Measurements from ENCODE around the gene SPINT2. TPM values are rescaled to one million over a fixed set of nuclear protein-coding genes. Genes with fewer than 3 reads are reported as not detected.

SPINT2 gene
- total and polyA plus RNA-seq, 2 of the 13 experiments (the other 11 are each of a cell fraction or from before 2014, with no cell fraction given), result 0.31 to 0.77 TPM

- no TSS peak for BruUV-seq (replicated peaks)
- H3K36me3 ChIP-seq (replicated peaks in 1 of 2; ENCODE audit: control insufficient read depth in 1 of 2, insufficient read depth in 2 of 2, low read length in 2 of 2), result no peaks in the 10 kb centered on the region
- ChIA-PET CTCF (ENCODE audit: low intra/inter-chr PET ratio, low total read pairs) (interaction anchor here (1.3 kb wide), 1 partner anchor 82 kb away, joined by 4 read pairs; no protein-coding TSS in a partner anchor), POLR2A (no interaction called here)
- H3K4me2 ChIP-seq (ENCODE audit: low read depth, low read length), result peak within 1 kb of the TSS; percentile 92
- H3K79me2 ChIP-seq (ENCODE audit: insufficient read depth, low read length), result no peaks in the 10 kb centered on the region
- H3K4me1 ChIP-seq (ENCODE audit: insufficient read depth, low read length), result peaks cover 17% of the 10 kb centered on the region
- H3K9ac ChIP-seq (ENCODE audit: insufficient read depth, low read depth, low read length), result peak within 1 kb of the TSS; percentile 31
- peak; percentile 96 for ATAC-seq
- intact Hi-C loops (cut with micrococcal nuclease; ENCODE audit: unreplicated experiment), result loop anchor here (2.0 kb wide), 1 partner anchor 325 kb away; no protein-coding TSS in a partner anchor
- peak within 1 kb of the TSS; percentile 62 to 86 (median 75) for H3K4me3 ChIP-seq (replicated peaks in 1 of 3; ENCODE audit: insufficient read depth in 1 of 3, low read depth in 2 of 3, low read length in 3 of 3)
- FAIRE-seq, result peak; percentile 49
- peaks cover 7 to 22% of the 10 kb centered on the region in 2 experiments; a peak in 4 of 5 replicates for H3K27me3 ChIP-seq (ENCODE audit: control insufficient read depth in 1 of 2, insufficient read depth in 2 of 2, low read length in 2 of 2)
- 1% methylated on average over 22 of the region's 61 CpGs for WGBS (ENCODE audit: low lambda C conversion rate)
- H3K9me3 ChIP-seq (ENCODE audit: low read length), result no peaks in the 10 kb centered on the region
- H4K20me1 ChIP-seq (ENCODE audit: insufficient read depth, low read length), result no peaks in the 10 kb centered on the region
- in situ Hi-C loops (cut with HindIII; ENCODE audit: extremely low pct_ligation_motif_present, low pct_unique_long_range_greater_than_20kb), result no loop called here
- peak; percentile 78 for DNase-seq (ENCODE audit: low spot score)
- H3K27ac ChIP-seq (ENCODE audit: extremely low read length, insufficient read depth, low read length), result no peak within 1 kb of the TSS
- no peak within 1 kb of the TSS for H2AFZ ChIP-seq (ENCODE audit: low read length)
- peak; percentile 32; the same call in 1 of the 2 replicates for TF ChIP-seq ZBTB25 (CRISPR knock-in tag; IDR thresholded peaks at IDR 0.05)
- TF ChIP-seq ZNF407 (CRISPR knock-in tag; IDR thresholded peaks at IDR 0.05; ENCODE audit: not compliant biosample characterization), result no peak
- TF ChIP-seq ZFP36L1 (CRISPR knock-in tag; IDR thresholded peaks at IDR 0.05), result no peak
- no peak for TF ChIP-seq MEF2D (CRISPR knock-in tag; IDR thresholded peaks at IDR 0.05)
- no peak for TF ChIP-seq ZNF431 (CRISPR knock-in tag; IDR thresholded peaks at IDR 0.05; ENCODE audit: borderline replicate concordance, low read depth)
- TF ChIP-seq, protein P1, sequence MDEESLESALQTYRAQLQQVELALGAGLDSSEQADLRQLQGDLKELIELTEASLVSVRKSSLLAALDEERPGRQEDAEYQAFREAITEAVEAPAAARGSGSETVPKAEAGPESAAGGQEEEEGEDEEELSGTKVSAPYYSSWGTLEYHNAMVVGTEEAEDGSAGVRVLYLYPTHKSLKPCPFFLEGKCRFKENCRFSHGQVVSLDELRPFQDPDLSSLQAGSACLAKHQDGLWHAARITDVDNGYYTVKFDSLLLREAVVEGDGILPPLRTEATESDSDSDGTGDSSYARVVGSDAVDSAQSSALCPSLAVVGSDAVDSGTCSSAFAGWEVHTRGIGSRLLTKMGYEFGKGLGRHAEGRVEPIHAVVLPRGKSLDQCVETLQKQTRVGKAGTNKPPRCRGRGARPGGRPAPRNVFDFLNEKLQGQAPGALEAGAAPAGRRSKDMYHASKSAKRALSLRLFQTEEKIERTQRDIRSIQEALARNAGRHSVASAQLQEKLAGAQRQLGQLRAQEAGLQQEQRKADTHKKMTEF (CRISPR knock-in tag; IDR thresholded peaks at IDR 0.05), result peak; percentile 70; the same call in 1 of the 2 replicates
- TF ChIP-seq FOXA3 (CRISPR knock-in tag; IDR thresholded peaks at IDR 0.05), result peak; percentile 31; the same call in 1 of the 2 replicates
- TF ChIP-seq, protein P2, sequence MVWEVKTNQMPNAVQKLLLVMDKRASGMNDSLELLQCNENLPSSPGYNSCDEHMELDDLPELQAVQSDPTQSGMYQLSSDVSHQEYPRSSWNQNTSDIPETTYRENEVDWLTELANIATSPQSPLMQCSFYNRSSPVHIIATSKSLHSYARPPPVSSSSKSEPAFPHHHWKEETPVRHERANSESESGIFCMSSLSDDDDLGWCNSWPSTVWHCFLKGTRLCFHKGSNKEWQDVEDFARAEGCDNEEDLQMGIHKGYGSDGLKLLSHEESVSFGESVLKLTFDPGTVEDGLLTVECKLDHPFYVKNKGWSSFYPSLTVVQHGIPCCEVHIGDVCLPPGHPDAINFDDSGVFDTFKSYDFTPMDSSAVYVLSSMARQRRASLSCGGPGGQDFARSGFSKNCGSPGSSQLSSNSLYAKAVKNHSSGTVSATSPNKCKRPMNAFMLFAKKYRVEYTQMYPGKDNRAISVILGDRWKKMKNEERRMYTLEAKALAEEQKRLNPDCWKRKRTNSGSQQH (CRISPR knock-in tag; IDR thresholded peaks at IDR 0.05; ENCODE audit: low read depth), result peak; percentile 96
- TF ChIP-seq ZFY (CRISPR knock-in tag; IDR thresholded peaks at IDR 0.05), result peak; percentile 38; the same call in 1 of the 2 replicates
- TF ChIP-seq MTA1 (CRISPR knock-in tag; IDR thresholded peaks at IDR 0.05; ENCODE audit: borderline replicate concordance), result peak; percentile 63; the same call in 1 of the 2 replicates
Measured at GRCh38 chr19:38224014-38224862, 40.1 kb upstream of the SPINT2 start, which contains the start of gene DPF1. Gene DPF1, minus strand, starts transcription at chr19:38224222. Its CDS starts 80 bp downstream, at chr19:38224142.
